GM23338 (cell line): Measurements from ENCODE around the gene TLE1.

ENCODE experiments used
- EZH2 ChIP-seq: fragments of 200-600 bp; sonication (generic); IDR thresholded peaks from one replicate; pipeline ENCODE4 v1.8.0; 2017; ENCODE audit warnings: antibody characterized with exemption, mild to moderate bottlenecking, low read depth; ENCODE audit not compliant: unreplicated experiment
- REST ChIP-seq: IDR thresholded peaks from one replicate; pipeline ENCODE4 v1.6.1; 2018; ENCODE audit warnings: antibody characterized with exemption; ENCODE audit not compliant: unreplicated experiment
- TF ChIP-seq, protein P1 (sequence below), 2 experiments: fragments of 200-600 bp in 1 of 2; sonication (generic) in 1 of 2; conservative IDR thresholded peaks; 2 replicates each; pipeline versions ENCODE4 v1.5.1 to v1.6.1; 2016 to 2017; ENCODE audit warnings: antibody characterized with exemption in 2 of 2, low read depth in 2 of 2, mild to moderate bottlenecking in 2 of 2, moderate library complexity in 1 of 2

DNA sequence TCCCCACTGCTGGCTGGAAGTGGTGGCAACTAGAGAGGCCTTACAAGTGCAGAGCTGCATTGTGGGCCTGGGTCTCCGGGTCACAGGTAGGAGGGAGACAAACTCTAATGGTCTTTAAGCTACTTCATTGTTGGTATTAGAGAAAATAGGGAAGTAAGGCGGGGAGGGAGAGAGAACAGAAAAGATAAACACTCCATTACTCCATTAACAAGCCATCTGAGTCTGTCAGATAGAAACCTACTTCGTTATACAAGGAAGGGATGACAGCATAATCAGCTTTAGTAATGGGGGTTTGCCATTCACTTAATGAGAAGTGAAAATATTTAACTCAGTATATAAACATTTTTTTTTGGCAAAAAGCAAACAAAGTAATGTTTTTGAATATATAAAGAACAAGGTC lies 107.4 kb downstream of the TLE1 start:
- TF ChIP-seq EZH2: no peak
- TF ChIP-seq, protein P1, sequence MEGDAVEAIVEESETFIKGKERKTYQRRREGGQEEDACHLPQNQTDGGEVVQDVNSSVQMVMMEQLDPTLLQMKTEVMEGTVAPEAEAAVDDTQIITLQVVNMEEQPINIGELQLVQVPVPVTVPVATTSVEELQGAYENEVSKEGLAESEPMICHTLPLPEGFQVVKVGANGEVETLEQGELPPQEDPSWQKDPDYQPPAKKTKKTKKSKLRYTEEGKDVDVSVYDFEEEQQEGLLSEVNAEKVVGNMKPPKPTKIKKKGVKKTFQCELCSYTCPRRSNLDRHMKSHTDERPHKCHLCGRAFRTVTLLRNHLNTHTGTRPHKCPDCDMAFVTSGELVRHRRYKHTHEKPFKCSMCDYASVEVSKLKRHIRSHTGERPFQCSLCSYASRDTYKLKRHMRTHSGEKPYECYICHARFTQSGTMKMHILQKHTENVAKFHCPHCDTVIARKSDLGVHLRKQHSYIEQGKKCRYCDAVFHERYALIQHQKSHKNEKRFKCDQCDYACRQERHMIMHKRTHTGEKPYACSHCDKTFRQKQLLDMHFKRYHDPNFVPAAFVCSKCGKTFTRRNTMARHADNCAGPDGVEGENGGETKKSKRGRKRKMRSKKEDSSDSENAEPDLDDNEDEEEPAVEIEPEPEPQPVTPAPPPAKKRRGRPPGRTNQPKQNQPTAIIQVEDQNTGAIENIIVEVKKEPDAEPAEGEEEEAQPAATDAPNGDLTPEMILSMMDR (conservative IDR thresholded peaks at IDR 0.05; ENCODE audit: low read depth in 2 of 2): no peak
- TF ChIP-seq REST: no peak
